ENCODE measurements around the gene P2RY8. TPM values are rescaled to one million over a fixed set of nuclear protein-coding genes. Genes with fewer than 3 reads are reported as not detected.
"Not testable (repeated sequence)": the region's sequence is repeated elsewhere in the genome, so short reads cannot be mapped to it uniquely, and the experiment has no call there.

P2RY8 gene
- total RNA-seq, 4 donors from 2014 or later = 0.81 to 2.7 (median 1.8) TPM

- Histone ChIP-seq H3K9me3 (peaks cover 0 to 4% (median 0%) of the 10 kb centered on the region in 3 donors), H3K27me3 (no peaks in the 10 kb centered on the region), H3K36me3 (no peaks in the 10 kb centered on the region), H3K27ac (no peak overlapping the region), H3K4me3 (no peak overlapping the region), H3K4me1 (no peaks in the 10 kb centered on the region)
- ATAC-seq = no peak
- WGBS, 2 donors (ENCODE audit: low coverage in 1 of 2) = 74 to 77% methylated on average over 2 to 4 of the region's 4 CpGs
- TF ChIP-seq POLR2AphosphoS5 (IDR thresholded peaks at IDR 0.05) (no peak), CTCF (IDR thresholded peaks at IDR 0.05) (no peak), EP300 (IDR thresholded peaks at IDR 0.05) (no peak), POLR2A (IDR thresholded peaks at IDR 0.05) (no peak)
These were observed 12.0 kb downstream of the P2RY8 start for GRCh38 chrX:1524874-1525582.

- not testable (repeated sequence) for H3K27ac ChIP-seq, H3K36me3 ChIP-seq, H3K4me1 ChIP-seq, H3K27me3 ChIP-seq, H3K9me3 ChIP-seq, H3K4me3 ChIP-seq, ATAC-seq
- WGBS, 2 donors (ENCODE audit: low coverage in 1 of 2) = 64% methylated on average over 4 of the region's 4 CpGs; no CpG with 5 or more reads in 1 of the 2 donors
These were observed 14.1 kb downstream of the P2RY8 start for GRCh38 chrX:1522905-1523304.

- WGBS, 2 donors (ENCODE audit: low coverage in 1 of 2) = 43 to 53% methylated on average over 6 to 9 of the region's 13 CpGs
- H3K27ac ChIP-seq = no peak overlapping the region
- H3K4me3 ChIP-seq = no peak overlapping the region
- no peak for TF ChIP-seq POLR2A (IDR thresholded peaks at IDR 0.05)
- TF ChIP-seq POLR2AphosphoS5 (IDR thresholded peaks at IDR 0.05) = no peak
- TF ChIP-seq CTCF (IDR thresholded peaks at IDR 0.05) = no peak
- TF ChIP-seq EP300 (IDR thresholded peaks at IDR 0.05) = no peak
- H3K27me3 ChIP-seq = no peaks in the 10 kb centered on the region
- H3K36me3 ChIP-seq = no peaks in the 10 kb centered on the region
- H3K4me1 ChIP-seq = no peaks in the 10 kb centered on the region
- H3K9me3 ChIP-seq = peaks cover 0 to 4% (median 0%) of the 10 kb centered on the region in 3 donors
- no peak for ATAC-seq
These were observed 15.5 kb downstream of the P2RY8 start for GRCh38 chrX:1521459-1521956.

GRCh38 chrX:1520350-1520749, 16.6 kb downstream of the P2RY8 start:
- no peak overlapping the region for H3K4me3 ChIP-seq
- TF ChIP-seq EP300 (IDR thresholded peaks at IDR 0.05) = no peak
- no peak for TF ChIP-seq CTCF (IDR thresholded peaks at IDR 0.05)
- TF ChIP-seq POLR2A (IDR thresholded peaks at IDR 0.05) = no peak
- no peak for TF ChIP-seq POLR2AphosphoS5 (IDR thresholded peaks at IDR 0.05)
- no peak for ATAC-seq
- no peaks in the 10 kb centered on the region for H3K36me3 ChIP-seq
- no peaks in the 10 kb centered on the region for H3K4me1 ChIP-seq
- no peak overlapping the region for H3K27ac ChIP-seq
- WGBS, 2 donors (ENCODE audit: low coverage in 1 of 2) = 67 to 79% methylated on average over 2 of the region's 2 CpGs
- peaks cover 0 to 4% (median 0%) of the 10 kb centered on the region in 3 donors for H3K9me3 ChIP-seq
- H3K27me3 ChIP-seq = no peaks in the 10 kb centered on the region

GRCh38 chrX:1519022-1519497, 17.9 kb downstream of the P2RY8 start:
- Histone ChIP-seq H3K9me3 (peaks cover 0 to 4% (median 0%) of the 10 kb centered on the region in 3 donors), H3K4me1 (no peaks in the 10 kb centered on the region), H3K27ac (no peak overlapping the region), H3K27me3 (no peaks in the 10 kb centered on the region), H3K4me3 (no peak overlapping the region), H3K36me3 (no peaks in the 10 kb centered on the region)
- ATAC-seq = no peak
- WGBS, 2 donors (ENCODE audit: low coverage in 1 of 2) = 83 to 89% methylated on average over 2 of the region's 2 CpGs
- TF ChIP-seq POLR2A (IDR thresholded peaks at IDR 0.05) (no peak), CTCF (IDR thresholded peaks at IDR 0.05) (no peak), EP300 (IDR thresholded peaks at IDR 0.05) (no peak), POLR2AphosphoS5 (IDR thresholded peaks at IDR 0.05) (no peak)

Measured in gastroesophageal sphincter (tissue), 4 donors.